Mucosa of stomach (tissue), 1 donor: ENCODE measurements around the gene HYCC2.
"Not testable (repeated sequence)": the region's sequence is repeated elsewhere in the genome, so short reads cannot be mapped to it uniquely, and the experiment has no call there.

Experiments used
- H3K27me3 ChIP-seq: one replicate; pipeline ENCODE4 v1.7.0; 2013; ENCODE audit warnings: mild to moderate bottlenecking, low read length; ENCODE audit not compliant: control insufficient read depth, insufficient read depth
- H3K36me3 ChIP-seq: one replicate; pipeline ENCODE4 v1.7.0; 2013; ENCODE audit warnings: low read length; ENCODE audit not compliant: control insufficient read depth, insufficient read depth
- H3K4me1 ChIP-seq: one replicate; pipeline ENCODE4 v1.7.0; 2013; ENCODE audit warnings: mild to moderate bottlenecking, low read length; ENCODE audit not compliant: control insufficient read depth, insufficient read depth
- H3K4me3 ChIP-seq: one replicate; pipeline ENCODE4 v1.7.0; 2013; ENCODE audit warnings: low read length
- H3K9ac ChIP-seq: one replicate; pipeline ENCODE4 v1.7.0; 2013; ENCODE audit warnings: mild to moderate bottlenecking, low read length, moderate library complexity
- H3K9me3 ChIP-seq: one replicate; pipeline ENCODE4 v1.7.0; 2013; ENCODE audit warnings: mild to moderate bottlenecking, low read length, moderate library complexity; ENCODE audit not compliant: control insufficient read depth
- donor health status: Pancreatic carcinoma.

HYCC2 gene

DNA sequence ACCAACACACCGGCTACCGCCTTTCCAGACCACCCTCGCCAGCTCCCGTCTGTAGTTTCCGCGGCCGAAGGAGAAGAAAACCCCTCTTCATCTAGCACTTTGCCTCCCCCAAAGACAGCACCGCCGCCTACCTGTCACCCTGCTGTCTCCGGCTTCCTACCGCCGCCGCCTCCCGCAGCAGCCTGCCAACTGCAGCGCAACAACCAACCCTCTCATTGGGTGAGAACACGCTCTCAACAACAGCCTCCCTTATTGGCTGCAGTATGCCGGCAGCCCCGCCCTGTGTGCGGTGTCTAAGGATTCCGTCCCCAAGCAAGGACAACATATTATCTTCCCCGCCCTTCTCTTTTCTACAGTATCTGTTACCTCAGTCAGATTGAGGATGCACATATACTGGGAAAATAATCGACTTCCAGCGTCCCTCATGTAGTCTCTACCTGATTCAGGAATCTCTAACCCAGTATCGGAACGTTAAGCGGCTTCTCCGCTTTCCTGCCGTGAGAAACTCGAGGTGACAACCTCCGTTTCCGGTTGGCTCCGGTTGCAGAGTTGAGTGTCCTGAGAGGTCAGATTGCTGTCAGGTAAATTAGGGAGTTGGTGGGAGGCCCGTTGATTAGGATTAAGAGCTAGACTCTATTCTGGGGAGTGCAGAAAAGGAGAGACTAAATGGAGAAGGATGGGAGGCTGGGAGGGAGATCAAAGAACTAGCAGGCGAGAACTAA lies at the start of gene HYCC2, which contains the start of gene NDUFB3:
TSS of gene HYCC2 (minus strand) at position 193 of the 722 bp plus-strand sequence. CDS start 47,662 bp downstream, outside the sequence.
TSS of gene NDUFB3 (plus strand) at position 523 of the 722 bp plus-strand sequence. CDS start 6,882 bp downstream, outside the sequence.
- H3K36me3 ChIP-seq: no peaks in the 10 kb centered on the region
- H3K9me3 ChIP-seq: no peaks in the 10 kb centered on the region
- peak within 1 kb of the TSS; percentile 85 for H3K4me3 ChIP-seq
- peaks cover 9% of the 10 kb centered on the region for H3K4me1 ChIP-seq
- no peaks in the 10 kb centered on the region for H3K27me3 ChIP-seq
- H3K9ac ChIP-seq: peak within 1 kb of the TSS; percentile 97

GRCh38 chr2:201118961-201119854 lies 47.7 kb upstream of the HYCC2 start:
- peak overlapping the region; percentile 88 for H3K9ac ChIP-seq
- no peaks in the 10 kb centered on the region for H3K9me3 ChIP-seq
- peak overlapping the region; percentile 59 for H3K4me3 ChIP-seq
- H3K27me3 ChIP-seq: no peaks in the 10 kb centered on the region
- peaks cover 12% of the 10 kb centered on the region for H3K4me1 ChIP-seq
- no peaks in the 10 kb centered on the region for H3K36me3 ChIP-seq

DNA sequence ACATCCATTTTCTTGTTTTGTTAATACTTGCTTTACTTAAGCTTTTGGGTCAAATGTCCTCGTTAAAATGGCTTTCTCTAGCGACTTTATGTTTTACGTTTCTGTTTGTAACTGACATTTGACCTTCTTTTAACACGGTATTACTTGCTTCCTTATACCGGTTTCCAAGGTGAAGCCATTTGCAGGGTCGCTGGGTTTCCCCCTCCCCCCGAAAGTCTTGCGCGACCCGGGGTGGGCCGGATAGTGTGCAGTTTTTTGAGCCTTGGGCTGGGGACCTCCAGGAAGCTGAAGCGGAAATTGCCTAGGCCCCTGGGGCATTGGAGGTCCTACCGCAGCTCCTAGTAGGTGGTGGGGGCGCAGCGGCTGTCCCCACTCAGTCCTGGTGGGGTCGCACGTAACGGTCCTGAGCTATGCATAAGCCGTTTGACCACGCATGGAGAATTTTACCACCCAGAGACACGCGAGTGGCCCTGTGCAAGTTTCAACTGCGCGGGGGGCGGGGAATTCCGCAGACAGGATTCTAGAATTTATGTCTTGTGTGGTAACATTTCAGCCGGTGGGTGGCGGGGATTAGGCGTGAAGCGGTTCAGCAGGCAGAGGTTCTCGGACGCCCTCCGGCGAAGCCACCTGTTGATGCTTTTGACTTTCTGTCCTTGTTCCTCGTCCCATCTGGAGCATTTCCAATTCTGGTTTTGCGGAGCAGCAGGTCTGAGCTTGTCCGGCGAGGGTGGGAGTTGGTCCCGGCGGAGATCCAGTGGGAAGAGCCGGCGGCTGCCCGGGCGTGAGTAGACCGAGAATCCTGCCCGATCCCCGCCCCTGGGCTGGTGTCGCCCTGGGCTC lies 46.9 kb upstream of the HYCC2 start:
- Histone ChIP-seq H3K4me1 (peaks cover 5% of the 10 kb centered on the region), H3K36me3 (no peaks in the 10 kb centered on the region), H3K27me3 (no peaks in the 10 kb centered on the region), H3K4me3 (peak overlapping the region; percentile 59), H3K9me3 (no peaks in the 10 kb centered on the region), H3K9ac (peak overlapping the region; percentile 88)

DNA sequence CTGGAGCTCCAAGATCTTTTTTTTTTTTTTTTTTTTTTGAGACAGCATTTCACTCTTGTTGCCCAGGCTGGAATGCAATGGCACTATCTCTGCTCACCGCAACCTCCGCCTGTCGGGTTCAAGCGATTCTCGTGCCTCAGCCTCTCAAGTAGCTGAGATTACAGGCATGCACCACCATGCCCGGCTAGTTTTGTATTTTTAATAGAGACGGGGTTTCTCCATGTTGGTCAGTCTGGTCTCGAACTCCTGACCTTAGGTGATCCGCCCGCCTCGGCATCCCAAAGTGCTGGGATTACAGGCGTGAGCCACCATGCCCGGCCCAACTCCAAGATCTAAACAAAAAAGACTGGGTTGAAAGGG lies 46.2 kb upstream of the HYCC2 start:
- H3K36me3 ChIP-seq, H3K27me3 ChIP-seq, H3K4me1 ChIP-seq, H3K9me3 ChIP-seq: not testable (repeated sequence)
- Histone ChIP-seq H3K9ac (peak overlapping the region; percentile 88), H3K4me3 (peak overlapping the region; percentile 59)

DNA sequence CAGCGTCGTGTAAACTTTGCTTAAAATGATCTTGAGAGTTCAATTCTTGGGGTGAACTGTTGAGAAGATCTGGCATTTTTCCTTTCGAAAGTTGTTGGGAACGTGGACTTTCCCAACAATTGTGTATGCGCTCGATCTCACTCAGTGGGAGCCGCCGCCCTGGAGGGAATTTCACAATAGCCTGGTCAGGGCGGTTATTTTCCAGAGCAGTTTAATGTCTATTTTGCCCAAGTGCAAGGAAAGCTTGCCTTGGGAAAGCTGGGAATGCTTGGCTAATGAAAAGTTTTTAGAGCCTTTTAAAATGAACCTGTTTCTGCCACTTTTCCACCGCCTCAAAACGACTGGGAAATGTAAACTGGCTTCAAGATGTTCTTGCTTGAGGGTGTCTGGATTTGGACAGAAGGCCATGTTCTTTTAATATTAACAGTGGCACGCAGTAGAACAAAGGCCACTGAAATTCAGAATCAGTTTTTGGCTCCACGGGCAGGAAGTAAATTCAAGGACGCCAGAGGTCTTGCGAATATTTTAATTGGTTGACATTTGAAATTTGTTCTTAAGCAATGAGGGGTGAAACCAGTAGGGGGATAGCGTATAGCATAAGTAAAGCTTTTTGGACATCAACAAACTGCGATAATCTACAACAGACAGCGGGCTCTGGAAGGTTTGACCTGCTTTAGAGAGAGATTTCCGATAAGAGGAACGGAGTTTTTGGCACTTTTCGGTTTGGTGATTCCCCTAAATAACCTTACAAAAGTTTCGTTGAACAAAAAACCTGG lies 45.7 kb upstream of the HYCC2 start:
- no peaks in the 10 kb centered on the region for H3K9me3 ChIP-seq
- no peaks in the 10 kb centered on the region for H3K27me3 ChIP-seq
- H3K9ac ChIP-seq: peak overlapping the region; percentile 88
- no peaks in the 10 kb centered on the region for H3K36me3 ChIP-seq
- peak overlapping the region; percentile 59 for H3K4me3 ChIP-seq
- peaks cover 5% of the 10 kb centered on the region for H3K4me1 ChIP-seq

DNA sequence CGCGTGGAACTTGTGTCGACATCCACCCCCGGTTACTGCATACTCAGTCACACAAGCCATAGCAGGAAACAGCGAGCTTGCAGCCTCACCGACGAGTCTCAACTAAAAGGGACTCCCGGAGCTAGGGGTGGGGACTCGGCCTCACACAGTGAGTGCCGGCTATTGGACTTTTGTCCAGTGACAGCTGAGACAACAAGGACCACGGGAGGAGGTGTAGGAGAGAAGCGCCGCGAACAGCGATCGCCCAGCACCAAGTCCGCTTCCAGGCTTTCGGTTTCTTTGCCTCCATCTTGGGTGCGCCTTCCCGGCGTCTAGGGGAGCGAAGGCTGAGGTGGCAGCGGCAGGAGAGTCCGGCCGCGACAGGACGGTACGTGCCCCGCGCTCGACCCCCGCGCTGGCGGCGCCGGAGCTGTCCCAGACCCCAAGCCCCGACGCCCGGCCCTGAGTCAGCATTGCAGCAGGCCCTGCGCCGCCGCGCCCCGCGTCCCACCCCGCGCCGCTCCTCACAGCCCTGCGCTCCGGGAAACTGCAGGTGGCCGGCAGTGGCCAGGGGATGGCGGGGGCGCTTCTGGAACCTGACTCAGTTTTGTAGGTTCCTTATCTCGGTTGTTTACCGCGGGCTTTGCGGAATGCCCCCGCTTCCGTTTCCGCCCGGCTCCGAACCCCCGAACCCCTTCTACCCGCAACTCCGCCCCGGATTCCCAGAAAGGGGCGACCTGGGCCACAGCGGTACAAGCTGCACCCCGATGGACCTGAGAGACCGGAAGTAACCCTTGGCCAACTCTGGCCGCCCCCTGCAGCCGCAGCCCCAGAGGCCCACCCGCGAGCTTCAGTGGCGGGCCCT lies 44.9 kb upstream of the HYCC2 start, which contains the start of gene CFLAR:
TSS of gene CFLAR (plus strand) at position 50 of the 844 bp plus-strand sequence. CDS start 13,702 bp downstream, outside the sequence.
- H3K4me3 ChIP-seq: peak within 1 kb of the TSS; percentile 59
- peak within 1 kb of the TSS; percentile 88 for H3K9ac ChIP-seq
- no peaks in the 10 kb centered on the region for H3K36me3 ChIP-seq
- no peaks in the 10 kb centered on the region for H3K27me3 ChIP-seq
- H3K9me3 ChIP-seq: no peaks in the 10 kb centered on the region
- peaks cover 5% of the 10 kb centered on the region for H3K4me1 ChIP-seq

DNA sequence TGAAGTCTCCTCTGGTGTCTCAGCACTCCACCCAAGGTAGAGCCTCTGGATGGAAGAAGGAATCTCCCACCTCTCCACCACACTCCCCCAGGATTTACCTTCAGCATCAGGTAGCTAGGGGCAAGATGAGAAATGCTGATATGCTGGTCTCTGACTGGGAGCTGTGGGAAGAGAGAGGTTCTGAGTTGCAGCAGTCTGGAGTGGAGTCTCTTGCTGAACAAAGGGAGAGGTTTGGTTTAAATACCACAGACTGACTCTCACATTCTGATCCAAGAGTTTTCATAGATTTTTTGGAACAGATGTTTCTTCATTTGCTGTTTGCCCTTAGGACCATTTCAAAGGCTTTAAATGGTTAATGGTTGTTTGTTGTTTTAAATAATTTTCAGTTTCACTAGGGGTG lies 43.4 kb upstream of the HYCC2 start:
- Histone ChIP-seq H3K9ac (no peak overlapping the region), H3K4me3 (no peak overlapping the region), H3K9me3 (no peaks in the 10 kb centered on the region), H3K4me1 (peaks cover 5% of the 10 kb centered on the region), H3K27me3 (no peaks in the 10 kb centered on the region), H3K36me3 (no peaks in the 10 kb centered on the region)

DNA sequence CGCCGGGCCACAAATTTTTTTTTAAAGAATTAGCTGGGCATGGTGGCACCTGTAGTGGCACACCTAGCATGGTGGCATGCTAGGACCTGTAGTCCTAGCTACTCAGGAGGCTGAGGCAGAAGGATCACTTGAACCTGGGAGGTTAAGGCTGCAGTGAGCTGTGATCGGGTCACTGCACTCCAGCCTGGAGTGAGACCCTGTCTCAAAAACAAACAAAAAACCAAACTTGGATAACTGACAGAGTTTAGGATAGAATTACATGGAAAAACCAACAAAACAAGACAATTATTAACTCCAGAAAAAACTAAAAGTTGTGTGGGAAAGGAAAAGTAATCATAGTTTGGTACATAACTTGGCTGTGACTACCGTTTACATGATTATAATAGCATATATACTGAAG lies 42.9 kb upstream of the HYCC2 start:
- H3K9me3 ChIP-seq: no peaks in the 10 kb centered on the region
- H3K4me3 ChIP-seq: no peak overlapping the region
- H3K27me3 ChIP-seq: no peaks in the 10 kb centered on the region
- H3K36me3 ChIP-seq: no peaks in the 10 kb centered on the region
- no peak overlapping the region for H3K9ac ChIP-seq
- H3K4me1 ChIP-seq: peaks cover 2% of the 10 kb centered on the region

DNA sequence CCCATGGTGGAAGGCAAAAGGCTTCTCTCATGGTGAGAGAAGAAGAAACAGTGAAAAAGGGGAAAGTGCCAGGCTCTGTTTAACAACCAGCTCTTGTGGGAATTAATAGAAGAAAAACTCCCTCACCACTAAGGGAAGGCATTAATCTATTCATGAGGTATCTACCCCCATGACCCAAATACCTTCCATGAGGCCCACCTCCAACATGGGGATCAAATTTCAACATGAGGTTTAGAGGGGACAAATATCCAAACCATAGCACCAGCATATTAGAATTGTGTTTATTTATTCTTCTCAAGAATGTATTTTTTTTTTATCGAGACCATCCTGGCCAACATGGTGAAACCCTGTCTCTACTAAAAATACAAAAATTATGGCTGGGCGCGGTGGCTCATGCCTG lies 39.6 kb upstream of the HYCC2 start:
- no peaks in the 10 kb centered on the region for H3K4me1 ChIP-seq
- H3K27me3 ChIP-seq: no peaks in the 10 kb centered on the region
- no peak overlapping the region for H3K4me3 ChIP-seq
- H3K9me3 ChIP-seq: no peaks in the 10 kb centered on the region
- no peak overlapping the region for H3K9ac ChIP-seq
- no peaks in the 10 kb centered on the region for H3K36me3 ChIP-seq

- no peak overlapping the region for H3K4me3 ChIP-seq
- no peaks in the 10 kb centered on the region for H3K9me3 ChIP-seq
- no peaks in the 10 kb centered on the region for H3K4me1 ChIP-seq
- H3K27me3 ChIP-seq: no peaks in the 10 kb centered on the region
- no peaks in the 10 kb centered on the region for H3K36me3 ChIP-seq
- H3K9ac ChIP-seq: no peak overlapping the region
Observed at GRCh38 chr2:201110615-201111014, 39.1 kb upstream of the HYCC2 start.
